Osteoblast (primary cell): Measurements from ENCODE around the gene TRIM65. TPM values are rescaled to one million over a fixed set of nuclear protein-coding genes. Genes with fewer than 3 reads are reported as not detected.
"Not testable (repeated sequence)": the region's sequence is repeated elsewhere in the genome, so short reads cannot be mapped to it uniquely, and the experiment has no call there.

ENCODE experiments used
- DNase-seq: peaks from one replicate; pipeline ENCODE4 v3.0.0; 2011; ENCODE audit warnings: low spot score, mixed read lengths; ENCODE audit not compliant: insufficient read length; ENCODE audit errors: missing footprints
- H2AFZ ChIP-seq: 2 replicates; pipeline ENCODE4 v1.6.0; 2011; ENCODE audit warnings: mild to moderate bottlenecking, low read length
- H3K27ac ChIP-seq: 2 replicates; pipeline ENCODE4 v1.5.1; 2011; ENCODE audit warnings: mild to moderate bottlenecking, low read depth, low read length, moderate library complexity
- H3K27me3 ChIP-seq: 2 replicates; pipeline ENCODE4 v1.6.0; 2012; ENCODE audit warnings: mild to moderate bottlenecking, control low read depth, inconsistent platforms, low read length, moderate library complexity; ENCODE audit not compliant: insufficient read depth
- H3K36me3 ChIP-seq: 2 replicates; pipeline ENCODE4 v1.5.1; 2011; ENCODE audit warnings: mild to moderate bottlenecking, low read length, control low read depth, moderate library complexity; ENCODE audit not compliant: insufficient read depth
- H3K4me1 ChIP-seq: 2 replicates; pipeline ENCODE4 v1.5.1; 2011; ENCODE audit warnings: mild to moderate bottlenecking, low read length, control low read depth, moderate library complexity; ENCODE audit not compliant: insufficient read depth
- H3K4me2 ChIP-seq: 2 replicates; pipeline ENCODE4 v1.6.0; 2011; ENCODE audit warnings: mild to moderate bottlenecking, low read length; ENCODE audit not compliant: insufficient read depth
- H3K4me3 ChIP-seq: fragments of 200-600 bp; sonication (generic); 3 replicates; pipeline ENCODE4 v1.5.1; 2012; ENCODE audit warnings: mild to moderate bottlenecking, low read length, inconsistent platforms; ENCODE audit not compliant: insufficient read depth
- H3K79me2 ChIP-seq: 2 replicates; pipeline ENCODE4 v1.6.0; 2012; ENCODE audit warnings: mild to moderate bottlenecking, low read length, control low read depth, inconsistent platforms; ENCODE audit not compliant: insufficient read depth
- H3K9me3 ChIP-seq: 2 replicates; pipeline ENCODE4 v1.5.1; 2011; ENCODE audit warnings: low read depth, low read length, control low read depth
- H4K20me1 ChIP-seq: 2 replicates; pipeline ENCODE4 v1.6.0; 2012; ENCODE audit warnings: mild to moderate bottlenecking, low read length, control low read depth; ENCODE audit not compliant: insufficient read depth
- CTCF ChIP-seq: IDR thresholded peaks from 2 replicates; pipeline ENCODE4 v1.5.1; 2011; ENCODE audit warnings: mild to moderate bottlenecking, low read depth, low read length, moderate library complexity; ENCODE audit errors: extremely low read depth
- total RNA-seq: library from RNA; depleted of rRNA; stranded (reverse); fragments of >200 nt; gene quantifications from 2 replicates; pipeline ENCODE4 v1.2.3, GENCODE V29; 2012

The TRIM65 gene
- total RNA-seq, 1 donor: 22.8 TPM

DNA sequence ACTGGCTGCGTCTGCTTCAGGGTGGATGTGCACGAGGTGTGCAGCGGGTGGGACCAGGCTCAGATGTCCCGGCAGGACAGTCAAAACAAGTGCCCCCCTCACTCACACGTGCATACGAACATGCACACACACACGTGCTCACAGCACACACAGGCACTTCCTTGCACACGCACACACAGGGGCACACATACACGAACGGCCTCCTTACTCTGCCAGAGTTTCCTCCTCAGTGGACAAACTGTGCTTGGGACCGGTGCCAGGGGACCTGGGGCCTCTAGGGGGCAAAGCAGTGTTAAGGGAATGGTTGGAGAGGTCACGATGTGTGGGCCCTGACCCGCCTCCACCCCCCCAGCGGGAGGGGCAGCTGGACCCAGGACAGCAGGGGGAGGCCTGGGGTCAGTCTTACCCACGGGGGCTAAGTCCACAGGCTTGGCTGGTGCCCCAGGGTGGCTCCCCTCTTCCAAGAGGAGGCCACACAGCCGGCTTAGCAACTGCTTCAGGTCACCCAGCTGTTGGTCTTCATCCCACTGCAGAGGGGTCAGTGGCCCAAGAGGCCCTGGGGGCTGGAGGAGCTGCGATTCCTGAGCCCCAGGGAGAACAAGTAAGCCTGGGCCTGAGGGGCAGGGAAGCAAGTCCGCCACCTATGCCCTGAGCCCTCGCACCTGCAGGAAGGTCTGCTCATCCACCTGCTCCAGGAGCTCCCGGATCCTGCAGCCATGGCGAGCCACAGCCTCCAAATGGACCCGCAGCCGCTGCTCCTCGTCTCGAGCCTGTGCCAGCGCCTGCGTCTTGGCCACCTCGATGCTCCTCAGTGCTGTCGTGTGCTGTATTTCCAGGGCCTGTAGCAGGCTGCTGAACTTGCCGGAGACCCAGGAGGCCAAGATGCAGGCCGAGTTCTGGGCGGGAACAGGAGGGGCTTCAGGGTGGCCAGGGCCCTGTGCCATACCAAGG is 4.9 kb downstream of the TRIM65 start:
- Histone ChIP-seq H3K36me3 (peaks cover 20% of the 10 kb centered on the region), H3K4me2 (no peak overlapping the region), H4K20me1 (peaks cover 9% of the 10 kb centered on the region), H3K79me2 (peaks cover 19% of the 10 kb centered on the region), H3K27ac (no peak overlapping the region), H3K4me1 (peaks cover 6% of the 10 kb centered on the region), H2AFZ (no peak overlapping the region), H3K9me3 (no peaks in the 10 kb centered on the region), H3K4me3 (no peak overlapping the region), H3K27me3 (no peaks in the 10 kb centered on the region)
- no peak for TF ChIP-seq CTCF
- DNase-seq: peak; percentile 71

- Histone ChIP-seq H3K4me1 (peaks cover 6% of the 10 kb centered on the region), H3K27ac (no peak overlapping the region), H3K4me3 (no peak overlapping the region), H3K27me3 (no peaks in the 10 kb centered on the region), H3K4me2 (no peak overlapping the region), H3K36me3 (peaks cover 20% of the 10 kb centered on the region), H2AFZ (no peak overlapping the region), H4K20me1 (peaks cover 9% of the 10 kb centered on the region), H3K9me3 (no peaks in the 10 kb centered on the region), H3K79me2 (peaks cover 19% of the 10 kb centered on the region)
- DNase-seq: peak; percentile 72
- no peak for TF ChIP-seq CTCF
Observed at GRCh38 chr17:75891022-75891604, 5.6 kb downstream of the TRIM65 start.

GRCh38 chr17:75889454-75889853 is 7.3 kb downstream of the TRIM65 start:
- peaks cover 6% of the 10 kb centered on the region for H3K79me2 ChIP-seq
- H3K4me2 ChIP-seq: no peak overlapping the region
- no peaks in the 10 kb centered on the region for H3K27me3 ChIP-seq
- no peak for DNase-seq
- no peaks in the 10 kb centered on the region for H3K4me1 ChIP-seq
- H3K36me3 ChIP-seq: peaks cover 20% of the 10 kb centered on the region
- H4K20me1 ChIP-seq: peaks cover 5% of the 10 kb centered on the region
- H3K27ac ChIP-seq: no peak overlapping the region
- no peak for TF ChIP-seq CTCF
- no peak overlapping the region for H3K4me3 ChIP-seq
- no peaks in the 10 kb centered on the region for H3K9me3 ChIP-seq
- H2AFZ ChIP-seq: no peak overlapping the region

- Histone ChIP-seq H3K27ac (no peak overlapping the region), H4K20me1 (peaks cover 5% of the 10 kb centered on the region), H3K4me2 (no peak overlapping the region), H2AFZ (no peak overlapping the region), H3K4me3 (no peak overlapping the region), H3K27me3 (no peaks in the 10 kb centered on the region), H3K79me2 (no peaks in the 10 kb centered on the region), H3K9me3 (no peaks in the 10 kb centered on the region), H3K36me3 (peaks cover 20% of the 10 kb centered on the region), H3K4me1 (no peaks in the 10 kb centered on the region)
- no peak for TF ChIP-seq CTCF
- DNase-seq: peak; percentile 11
Observed at GRCh38 chr17:75888484-75888883, 8.3 kb downstream of the TRIM65 start.

DNA sequence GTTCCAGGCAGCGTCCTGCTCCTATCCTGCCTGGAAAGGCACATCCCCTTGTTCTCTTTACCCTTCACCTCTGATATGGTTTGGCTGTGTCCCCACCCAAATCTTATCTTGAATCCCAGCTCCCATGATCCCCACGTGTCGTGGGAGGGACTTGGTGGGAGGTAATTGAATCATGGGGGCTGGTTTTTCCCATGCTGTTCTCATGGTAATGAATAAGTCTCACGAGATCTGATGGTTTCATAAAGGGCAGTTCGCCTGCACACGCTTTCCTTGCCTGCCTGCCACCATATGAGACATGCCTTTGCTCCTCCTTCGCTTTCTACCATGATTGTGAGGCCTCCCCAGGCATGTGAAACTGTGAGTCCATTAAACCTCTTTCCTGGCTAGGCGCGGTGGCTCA is 10.9 kb downstream of the TRIM65 start:
- H3K27ac ChIP-seq, H2AFZ ChIP-seq, H4K20me1 ChIP-seq: not testable (repeated sequence)

More for the DNA sequence above, 10.9 kb downstream of the TRIM65 start:
- peaks cover 12% of the 10 kb centered on the region for H3K36me3 ChIP-seq
- not testable (repeated sequence) for H3K9me3 ChIP-seq, H3K4me2 ChIP-seq, H3K4me3 ChIP-seq, DNase-seq, H3K4me1 ChIP-seq, H3K27me3 ChIP-seq, H3K79me2 ChIP-seq
